GM18505 (cell line): ENCODE data around the gene ANTKMT.

ENCODE experiments used
- ATAC-seq: cut with Tn5 transposase; IDR thresholded peaks from one replicate; pipeline ENCODE4 v1.9.1; 2021; ENCODE audit not compliant: unreplicated experiment
- POLR2A ChIP-seq: IDR thresholded peaks from 4 replicates; pipeline ENCODE4 v1.6.1; 2011; ENCODE audit warnings: borderline replicate concordance; ENCODE audit not compliant: insufficient read depth, insufficient read length; ENCODE audit errors: extremely low read depth

The ANTKMT gene

GRCh38 chr16:698911-699671, 21.9 kb upstream of the ANTKMT start:
- ATAC-seq, result no peak
- no peak for TF ChIP-seq POLR2A

- ATAC-seq, result no peak
- TF ChIP-seq POLR2A, result no peak
Observed at GRCh38 chr16:700684-701584, 20.0 kb upstream of the ANTKMT start.

GRCh38 chr16:702341-702740, 18.6 kb upstream of the ANTKMT start:
- no peak for ATAC-seq
- no peak for TF ChIP-seq POLR2A

DNA sequence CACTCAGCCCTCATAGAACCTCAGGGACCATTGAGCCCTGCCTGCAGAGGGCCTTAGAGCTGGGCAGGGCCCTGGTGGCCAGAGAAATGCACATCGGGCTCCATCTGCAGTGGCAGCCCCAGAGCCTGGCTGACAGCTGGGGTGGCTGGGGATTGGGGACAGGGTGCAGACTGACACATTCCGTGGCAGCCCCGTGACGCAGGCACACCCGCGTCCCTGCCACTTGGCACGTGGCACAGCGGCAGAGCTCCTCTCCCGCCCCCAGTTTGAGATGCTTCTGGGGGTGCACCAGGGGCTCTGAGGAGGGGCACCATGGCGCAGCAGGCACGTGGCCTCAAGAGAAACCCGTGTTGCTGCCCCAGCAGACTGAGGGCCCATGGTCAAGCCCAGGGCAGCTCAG, 17.5 kb upstream of the ANTKMT start:
- no peak for TF ChIP-seq POLR2A
- ATAC-seq, result no peak

DNA sequence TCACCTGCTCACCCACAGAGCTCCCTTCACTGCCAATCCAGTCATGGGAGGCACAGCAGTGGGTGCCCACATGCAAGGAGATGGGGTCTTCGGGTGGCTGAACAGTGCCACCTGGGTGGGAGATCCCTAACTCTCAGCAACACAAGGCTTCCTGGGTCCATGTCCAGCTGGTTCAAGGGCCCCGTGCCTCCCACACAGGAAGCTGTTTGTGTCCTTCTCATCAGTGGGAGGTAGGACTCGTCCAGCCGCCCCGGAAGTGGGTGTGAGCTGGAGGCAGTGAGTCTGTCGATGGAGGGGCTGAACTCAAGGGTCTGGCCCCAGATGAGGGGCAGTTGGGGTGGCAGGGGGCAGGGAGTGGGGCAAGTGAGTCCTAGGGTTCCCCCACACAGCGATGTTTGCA, 16.9 kb upstream of the ANTKMT start:
- no peak for ATAC-seq
- no peak for TF ChIP-seq POLR2A

- no peak for ATAC-seq
- no peak for TF ChIP-seq POLR2A
Observed at GRCh38 chr16:704552-705380, 16.2 kb upstream of the ANTKMT start.

DNA sequence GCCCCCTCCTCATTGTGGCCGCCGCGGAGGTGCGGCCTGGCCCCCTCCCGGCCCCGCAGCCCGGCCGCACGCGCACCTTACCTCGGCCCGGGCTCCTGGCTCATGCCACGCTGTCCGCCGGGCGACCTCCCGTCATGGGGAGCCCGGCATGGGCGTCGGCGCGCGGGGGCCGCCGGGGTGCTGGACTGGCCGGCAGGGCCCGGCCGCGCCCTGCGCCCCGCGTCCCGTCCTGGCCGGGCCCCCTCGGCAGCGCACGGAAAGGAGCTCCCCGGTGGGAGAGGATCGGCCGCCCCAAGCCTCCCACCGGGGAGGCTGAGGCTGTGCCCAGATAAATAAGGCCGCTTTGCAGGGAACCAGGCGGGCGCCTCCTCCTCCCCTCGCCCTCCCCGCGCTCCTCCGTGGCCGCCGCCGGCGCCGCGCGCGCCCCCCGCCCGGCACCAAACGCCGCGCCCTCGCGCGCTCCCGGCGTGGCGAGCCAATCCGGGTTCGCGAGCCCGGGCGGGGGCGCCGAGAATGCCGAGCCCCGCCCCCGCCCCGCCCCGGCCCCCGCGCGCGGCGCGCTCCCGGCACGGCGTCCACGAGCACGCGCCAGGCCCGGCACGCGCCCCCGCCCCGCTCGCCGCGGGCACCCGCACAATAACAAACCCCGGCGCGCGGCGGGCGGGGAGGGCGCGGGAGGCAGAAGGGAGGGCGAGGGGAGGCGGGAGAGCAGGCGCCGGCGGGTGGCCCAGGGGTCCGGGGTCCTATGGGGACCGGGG, 15.3 kb upstream of the ANTKMT start, which contains the start of gene FBXL16:
TSS of gene FBXL16 (minus strand) at position 371 of the 758 bp plus-strand sequence. CDS start 8,396 bp downstream, outside the sequence.
- ATAC-seq, result no peak

DNA sequence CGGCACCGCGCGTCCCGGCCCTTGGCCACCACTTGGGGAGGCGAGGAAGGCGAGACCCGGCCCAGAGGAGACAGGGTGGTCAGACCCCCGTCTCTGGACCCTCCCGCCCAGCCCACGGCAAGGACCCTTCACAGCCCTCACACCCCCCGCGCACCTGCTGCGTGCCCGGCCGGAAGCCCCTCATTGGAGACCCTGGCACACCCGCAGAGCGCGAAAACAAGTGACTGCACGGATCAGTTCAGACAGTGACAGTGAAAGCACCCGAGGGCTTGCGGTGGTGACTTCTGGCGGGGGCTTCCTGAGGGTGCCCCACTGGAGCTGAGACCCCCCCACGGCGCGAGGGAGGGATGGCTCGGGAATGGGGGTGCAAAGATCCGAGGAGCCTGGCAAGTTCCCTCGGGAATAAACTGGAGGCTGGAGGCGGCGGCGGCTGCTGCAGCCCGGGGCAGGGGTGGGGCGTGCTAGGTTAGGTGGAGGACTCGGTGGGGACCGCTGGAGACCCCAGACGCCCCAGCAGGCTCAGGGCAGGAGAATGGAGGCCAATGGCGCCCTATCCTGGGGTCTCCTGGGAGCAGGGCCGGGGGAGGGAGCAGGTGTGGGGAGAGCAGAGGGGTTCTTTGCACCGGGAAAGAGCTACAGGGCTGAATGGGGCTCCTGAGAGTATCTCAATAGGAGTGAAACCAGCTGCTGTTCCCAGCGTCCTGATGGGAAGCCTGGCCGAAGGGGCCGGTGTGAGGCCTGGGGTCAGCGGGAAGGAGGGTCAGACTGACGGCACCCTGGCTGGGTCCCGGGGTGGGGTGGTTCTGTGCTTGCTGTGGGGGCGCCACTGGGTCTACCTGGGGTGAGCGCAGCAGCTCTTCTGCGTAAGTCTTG, 14.5 kb upstream of the ANTKMT start:
- no peak for TF ChIP-seq POLR2A
- no peak for ATAC-seq

More for the DNA sequence above, 15.3 kb upstream of the ANTKMT start, which contains the start of gene FBXL16:
- no peak for TF ChIP-seq POLR2A

DNA sequence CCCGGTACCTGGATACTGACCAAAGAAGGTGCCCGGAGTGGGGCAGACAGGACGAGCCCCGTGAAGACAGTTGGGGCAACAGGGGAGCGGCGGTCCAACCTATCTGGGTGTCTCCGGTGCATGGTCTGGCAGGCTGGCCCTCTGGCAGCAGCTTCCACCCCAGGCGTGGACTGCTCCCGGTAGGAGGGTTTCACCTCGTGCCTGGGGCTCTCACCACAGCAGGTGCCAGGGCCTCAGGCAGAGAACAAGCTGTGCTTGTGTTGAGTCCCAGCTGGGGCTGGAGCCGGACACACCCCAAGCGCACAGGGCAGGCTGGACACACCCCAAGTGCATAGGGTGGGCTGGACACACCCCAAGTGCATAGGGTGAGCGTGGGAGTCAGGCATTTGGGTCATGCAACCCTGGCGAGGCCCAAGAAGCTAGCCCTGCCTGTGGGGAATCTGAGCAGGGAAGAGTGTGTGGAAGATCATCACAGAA, 13.8 kb upstream of the ANTKMT start:
- TF ChIP-seq POLR2A, result no peak
- ATAC-seq, result no peak

DNA sequence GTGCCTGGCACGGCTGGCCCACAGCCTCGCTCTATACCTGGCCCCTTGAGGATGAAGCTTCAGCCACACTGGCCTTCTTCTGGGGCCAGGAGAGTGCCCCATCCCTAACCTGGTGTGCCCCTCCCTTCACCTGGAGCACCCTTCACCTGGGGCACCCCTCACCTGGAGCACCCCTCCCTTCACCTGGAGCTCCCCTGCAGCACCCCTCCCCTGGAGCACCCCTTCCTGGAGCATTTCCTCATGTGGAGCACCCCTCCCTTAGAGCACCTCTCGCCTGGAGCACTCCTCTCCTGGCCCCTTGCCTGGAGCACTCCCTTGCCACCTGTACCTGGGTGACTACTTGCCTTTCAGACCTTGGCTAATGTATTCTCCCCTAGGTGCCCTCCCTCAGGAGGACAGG, 12.9 kb upstream of the ANTKMT start:
- ATAC-seq, result no peak
- no peak for TF ChIP-seq POLR2A

DNA sequence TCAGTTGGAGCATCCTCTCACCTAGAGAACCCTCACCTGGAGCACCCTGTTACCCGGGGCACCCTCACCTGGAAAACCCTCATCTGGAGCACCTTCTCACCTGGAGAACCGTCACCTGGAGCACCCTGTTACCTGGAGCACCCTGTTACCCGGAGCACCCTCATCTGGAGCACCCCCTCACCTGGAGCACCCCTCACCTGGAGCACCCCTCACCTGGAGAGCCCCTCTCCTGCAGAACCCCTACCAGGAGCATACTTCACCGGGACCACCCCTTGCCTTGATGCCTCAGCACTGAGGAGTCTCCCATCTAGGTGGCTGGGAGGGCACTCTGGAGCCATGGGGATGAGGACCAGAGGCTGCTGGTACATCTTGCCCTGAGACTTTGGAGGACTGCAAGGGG, 12.0 kb upstream of the ANTKMT start:
- TF ChIP-seq POLR2A, result no peak

More for the DNA sequence above, 12.0 kb upstream of the ANTKMT start:
- no peak for ATAC-seq
